OCI-LY7 (cell line): ENCODE measurements around the gene MBL2.

Experiments used
- CTCF ChIP-seq: fragments of 200-600 bp; sonication (generic); conservative IDR thresholded peaks from 2 replicates; pipeline ENCODE4 v1.5.1; 2014; ENCODE audit warnings: mild to moderate bottlenecking, antibody characterized with exemption, low read length, moderate library complexity, mixed read lengths
- EZH2phosphoT487 ChIP-seq: fragments of 200-600 bp; sonication (generic); IDR thresholded peaks from 2 replicates; pipeline ENCODE4 v1.6.1; 2018; ENCODE audit warnings: low read depth, borderline replicate concordance, mild to moderate bottlenecking, mixed run types, antibody characterized with exemption, low read length, moderate library complexity, mixed read lengths

GRCh38 chr10:52742731-52743130 lies 29.9 kb downstream of the MBL2 start:
- TF ChIP-seq CTCF (no peak), EZH2phosphoT487 (no peak)
